H9 (cell line): ENCODE data around the gene PRPF38B. TPM values are rescaled to one million over a fixed set of nuclear protein-coding genes. Genes with fewer than 3 reads are reported as not detected.

Experiments used
- DNase-seq: peaks from one replicate; pipeline ENCODE4 v3.0.0-alpha.2; 2017
- H2AFZ ChIP-seq: one replicate; pipeline ENCODE4 v1.6.1; 2013; ENCODE audit warnings: mild to moderate bottlenecking, low read length, control low read depth, moderate library complexity
- H2AK5ac ChIP-seq: 2 replicates; pipeline ENCODE4 v1.6.1; 2013; ENCODE audit warnings: low read length, control low read depth, mixed read lengths; ENCODE audit not compliant: insufficient read length
- H2BK120ac ChIP-seq: one replicate; pipeline ENCODE4 v1.6.1; 2013; ENCODE audit warnings: low read depth, mild to moderate bottlenecking, low read length, control low read depth, inconsistent platforms; ENCODE audit not compliant: poor library complexity, severe bottlenecking
- H2BK12ac ChIP-seq: 2 replicates; pipeline ENCODE4 v1.6.1; 2013; ENCODE audit warnings: low read length, control low read depth, mixed read lengths, low read depth; ENCODE audit not compliant: insufficient read length
- H2BK15ac ChIP-seq: 2 replicates; pipeline ENCODE4 v1.6.1; 2013; ENCODE audit warnings: low read depth, low read length, control low read depth
- H2BK20ac ChIP-seq: one replicate; pipeline ENCODE4 v1.6.1; 2013; ENCODE audit warnings: low read depth, mild to moderate bottlenecking, low read length, control low read depth, inconsistent platforms; ENCODE audit not compliant: poor library complexity, severe bottlenecking
- H2BK5ac ChIP-seq: 2 replicates; pipeline ENCODE4 v1.6.1; 2013; ENCODE audit warnings: low read length, control low read depth, mixed read lengths; ENCODE audit not compliant: insufficient read length
- H3K14ac ChIP-seq: 2 replicates; pipeline ENCODE4 v1.6.1; 2013; ENCODE audit warnings: low read length, control low read depth; ENCODE audit not compliant: insufficient read depth
- H3K18ac ChIP-seq: 2 replicates; pipeline ENCODE4 v1.6.1; 2013; ENCODE audit warnings: low read depth, mild to moderate bottlenecking, mixed read lengths, low read length, control low read depth; ENCODE audit not compliant: insufficient read length
- H3K23ac ChIP-seq: 2 replicates; pipeline ENCODE4 v1.6.1; 2013; ENCODE audit warnings: low read length, control low read depth, mixed read lengths, low read depth; ENCODE audit not compliant: insufficient read length
- H3K23me2 ChIP-seq: 2 replicates; pipeline ENCODE4 v1.6.1; 2013; ENCODE audit warnings: low read depth, mild to moderate bottlenecking, mixed read lengths, low read length, control low read depth; ENCODE audit not compliant: insufficient read length, poor library complexity, severe bottlenecking
- H3K27ac ChIP-seq: 2 replicates; pipeline ENCODE4 v1.5.1; 2013; ENCODE audit warnings: low read length, control low read depth, mixed read lengths, low read depth; ENCODE audit not compliant: insufficient read length
- H3K27me3 ChIP-seq: 2 replicates; pipeline ENCODE4 v1.6.1; 2013; ENCODE audit warnings: low read length, control low read depth, inconsistent platforms; ENCODE audit not compliant: insufficient read depth
- H3K4ac ChIP-seq: 2 replicates; pipeline ENCODE4 v1.6.1; 2013; ENCODE audit warnings: low read depth, mild to moderate bottlenecking, control low read depth, inconsistent platforms, low read length, moderate library complexity
- H3K4me1 ChIP-seq: 2 replicates; pipeline ENCODE4 v1.6.1; 2013; ENCODE audit warnings: low read length, control low read depth, inconsistent platforms; ENCODE audit not compliant: insufficient read depth
- H3K4me2 ChIP-seq: 2 replicates; pipeline ENCODE4 v1.6.1; 2013; ENCODE audit warnings: low read length, control low read depth, mixed read lengths; ENCODE audit not compliant: insufficient read length, insufficient read depth
- H3K56ac ChIP-seq: 2 replicates; pipeline ENCODE4 v1.6.1; 2013; ENCODE audit warnings: low read depth, mild to moderate bottlenecking, mixed read lengths, low read length, control low read depth; ENCODE audit not compliant: insufficient read length
- H3K79me1 ChIP-seq: 2 replicates; pipeline ENCODE4 v1.6.1; 2013; ENCODE audit warnings: low read depth, mild to moderate bottlenecking, moderate library complexity, low read length, control low read depth, inconsistent platforms; ENCODE audit not compliant: insufficient read depth, poor library complexity, severe bottlenecking
- H3K79me2 ChIP-seq: 2 replicates; pipeline ENCODE4 v1.6.1; 2013; ENCODE audit warnings: low read length, control low read depth, inconsistent platforms; ENCODE audit not compliant: insufficient read depth
- H3K9ac ChIP-seq: 2 replicates; pipeline ENCODE4 v1.6.1; 2013; ENCODE audit warnings: low read length, control low read depth, mixed read lengths; ENCODE audit not compliant: insufficient read length; ENCODE audit errors: extremely low read depth
- H3K9me3 ChIP-seq: one replicate; pipeline ENCODE4 v1.6.1; 2013; ENCODE audit warnings: low read depth, low read length, inconsistent platforms; ENCODE audit not compliant: control insufficient read depth
- H3T11ph ChIP-seq: one replicate; pipeline ENCODE4 v1.6.1; 2013; ENCODE audit warnings: mild to moderate bottlenecking, low read length, control low read depth, inconsistent platforms
- H4K20me1 ChIP-seq: one replicate; pipeline ENCODE4 v1.6.1; 2013; ENCODE audit not compliant: control insufficient read depth, insufficient read length, insufficient read depth
- H4K5ac ChIP-seq: 2 replicates; pipeline ENCODE4 v1.6.1; 2013; ENCODE audit warnings: low read depth, mild to moderate bottlenecking, mixed read lengths, low read length, control low read depth; ENCODE audit not compliant: insufficient read length
- H4K8ac ChIP-seq: replicated peaks from 2 replicates; pipeline ENCODE4 v1.6.1; 2013; ENCODE audit warnings: low read length, control low read depth, mixed read lengths, low read depth; ENCODE audit not compliant: insufficient read length
- H4K91ac ChIP-seq: 2 replicates; pipeline ENCODE4 v1.6.1; 2013; ENCODE audit warnings: low read depth, mild to moderate bottlenecking, moderate library complexity, mixed read lengths, low read length, control low read depth; ENCODE audit not compliant: insufficient read length
- H3K27ac Mint-ChIP-seq, 3 experiments: 2 replicates in 2 of 3; 3 replicates in 1 of 3; pipeline ENCODE4 v1.8.0; 2020 to 2021; ENCODE audit warnings: mixed read lengths in 3 of 3, mild to moderate bottlenecking in 1 of 3, moderate library complexity in 1 of 3
- H3K27me3 Mint-ChIP-seq: 2 replicates; pipeline ENCODE4 v1.8.0; 2021; ENCODE audit warnings: low read depth, mild to moderate bottlenecking, moderate library complexity, mixed read lengths
- H3K36me3 Mint-ChIP-seq, 3 experiments: 2 replicates in 2 of 3; 3 replicates in 1 of 3; pipeline ENCODE4 v1.8.0; 2020 to 2021; ENCODE audit warnings: low read depth in 3 of 3, mixed read lengths in 3 of 3; ENCODE audit not compliant: insufficient read depth in 1 of 3
- H3K4me1 Mint-ChIP-seq, 2 experiments: 2 replicates each; pipeline ENCODE4 v1.8.0; 2020; ENCODE audit warnings: mixed read lengths in 2 of 2
- H3K4me3 Mint-ChIP-seq, 2 experiments: 2 replicates in 1 of 2; 3 replicates in 1 of 2; pipeline ENCODE4 v1.8.0; 2020 to 2021; ENCODE audit warnings: mild to moderate bottlenecking in 2 of 2, mixed read lengths in 2 of 2, moderate library complexity in 1 of 2
- H3K9me3 Mint-ChIP-seq, 2 experiments: 2 replicates in 1 of 2; 3 replicates in 1 of 2; pipeline ENCODE4 v1.8.0; 2020; ENCODE audit warnings: mild to moderate bottlenecking in 2 of 2, mixed read lengths in 2 of 2, moderate library complexity in 1 of 2
- WGBS: extraction: QIAGEN DNeasy Blood & Tissue Kit; methylation state at CpG from one replicate; pipeline ENCODE4 v1.1.7; 2013; ENCODE audit warnings: missing lambda C conversion rate, low lambda C conversion rate, mixed read lengths; ENCODE audit not compliant: insufficient read length; ENCODE audit errors: extremely low coverage; 5-methylcytosine and 5-hydroxymethylcytosine counted together
- total RNA-seq: library from RNA; stranded (reverse); gene quantifications from 2 replicates; pipeline ENCODE4 v1.2.1, GENCODE V29; 2021
- TF ChIP-seq, protein P1 (sequence below): fragments of 200-600 bp; sonication (generic); conservative IDR thresholded peaks from 3 replicates; pipeline ENCODE4 v1.8.0; 2021; ENCODE audit warnings: antibody characterized with exemption, mild to moderate bottlenecking

Gene PRPF38B
- total RNA-seq, 1 experiment from 2014 or later: 60.0 TPM

DNA sequence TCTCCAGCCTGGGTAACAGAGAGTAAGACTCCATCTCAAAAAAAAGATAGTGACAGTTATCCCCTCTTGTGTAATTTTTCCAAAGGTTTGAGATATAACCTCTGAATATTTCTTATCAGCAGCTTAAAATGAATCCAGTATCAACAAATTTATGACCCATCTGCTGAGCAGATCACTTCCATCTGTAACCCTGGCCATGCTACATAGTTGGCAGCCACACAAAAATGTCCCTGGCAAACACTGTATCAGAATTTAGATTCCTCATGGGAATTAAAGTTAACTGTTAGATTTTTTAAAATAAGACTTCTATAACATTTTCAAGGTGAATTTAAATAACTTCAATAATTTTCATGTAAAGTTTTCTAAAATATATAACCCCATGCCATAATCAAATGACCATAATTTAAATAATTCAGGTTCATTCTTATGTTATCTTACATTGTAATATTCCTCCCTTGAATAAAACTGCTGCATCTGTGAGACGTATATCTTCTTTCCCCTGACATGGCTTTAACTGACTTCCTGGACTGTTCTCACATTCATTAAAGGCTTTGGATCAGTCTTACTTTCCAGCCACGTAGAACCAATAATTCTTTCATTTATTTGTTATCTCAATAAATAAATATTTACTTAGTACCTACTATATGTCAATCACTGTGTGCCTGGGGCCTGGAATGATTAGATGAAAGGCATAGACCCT lies 5.3 kb upstream of the PRPF38B start:
- H2AFZ ChIP-seq: no peak overlapping the region

More for the DNA sequence above, 5.3 kb upstream of the PRPF38B start:
- Histone ChIP-seq H3K79me1 (no peaks in the 10 kb centered on the region), H3K9me3 (no peaks in the 10 kb centered on the region), H3K14ac (no peak overlapping the region), H4K91ac (no peak overlapping the region), H3K4me2 (no peak overlapping the region), H3K23ac (no peak overlapping the region), H3K9ac (no peak overlapping the region), H2BK20ac (no peak overlapping the region), H2BK120ac (no peak overlapping the region), H2BK15ac (no peak overlapping the region), H3K23me2 (peaks cover 6% of the 10 kb centered on the region), H3K18ac (no peak overlapping the region), H3K4me1 (no peaks in the 10 kb centered on the region), H4K20me1 (no peaks in the 10 kb centered on the region), H3T11ph (no peak overlapping the region), H4K5ac (no peak overlapping the region), H2AK5ac (no peak overlapping the region), H3K27ac (no peak overlapping the region), H3K79me2 (peaks cover 3% of the 10 kb centered on the region; the same call in 1 of the 2 replicates), H3K56ac (no peak overlapping the region), H2BK12ac (no peak overlapping the region), H4K8ac (no peak overlapping the region), H2BK5ac (no peak overlapping the region), H3K4ac (no peak overlapping the region), H3K27me3 (no peaks in the 10 kb centered on the region)
- DNase-seq: no peak
- TF ChIP-seq, protein P1, sequence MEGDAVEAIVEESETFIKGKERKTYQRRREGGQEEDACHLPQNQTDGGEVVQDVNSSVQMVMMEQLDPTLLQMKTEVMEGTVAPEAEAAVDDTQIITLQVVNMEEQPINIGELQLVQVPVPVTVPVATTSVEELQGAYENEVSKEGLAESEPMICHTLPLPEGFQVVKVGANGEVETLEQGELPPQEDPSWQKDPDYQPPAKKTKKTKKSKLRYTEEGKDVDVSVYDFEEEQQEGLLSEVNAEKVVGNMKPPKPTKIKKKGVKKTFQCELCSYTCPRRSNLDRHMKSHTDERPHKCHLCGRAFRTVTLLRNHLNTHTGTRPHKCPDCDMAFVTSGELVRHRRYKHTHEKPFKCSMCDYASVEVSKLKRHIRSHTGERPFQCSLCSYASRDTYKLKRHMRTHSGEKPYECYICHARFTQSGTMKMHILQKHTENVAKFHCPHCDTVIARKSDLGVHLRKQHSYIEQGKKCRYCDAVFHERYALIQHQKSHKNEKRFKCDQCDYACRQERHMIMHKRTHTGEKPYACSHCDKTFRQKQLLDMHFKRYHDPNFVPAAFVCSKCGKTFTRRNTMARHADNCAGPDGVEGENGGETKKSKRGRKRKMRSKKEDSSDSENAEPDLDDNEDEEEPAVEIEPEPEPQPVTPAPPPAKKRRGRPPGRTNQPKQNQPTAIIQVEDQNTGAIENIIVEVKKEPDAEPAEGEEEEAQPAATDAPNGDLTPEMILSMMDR: no peak
- H3K27ac Mint-ChIP-seq: no peak overlapping the region
- H3K4me1 Mint-ChIP-seq: peaks cover 28 to 29% of the 10 kb centered on the region in 2 experiments
- H3K27me3 Mint-ChIP-seq: no peaks in the 10 kb centered on the region
- no CpG with 5 or more reads among the region's 2 CpGs for WGBS
- H3K4me3 Mint-ChIP-seq: no peak overlapping the region
- no peaks in the 10 kb centered on the region for H3K9me3 Mint-ChIP-seq
- H3K36me3 Mint-ChIP-seq: no peaks in the 10 kb centered on the region
